Gastrocnemius medialis (tissue), 4 donors: Measurements from ENCODE around the gene UAP1. TPM values are rescaled to one million over a fixed set of nuclear protein-coding genes. Genes with fewer than 3 reads are reported as not detected.

Experiments
- ATAC-seq, 2 donors: fragments of 150-250 bp; one replicate each; pipeline ENCODE4 v1.9.1; 2016
- DNase-seq, 2 donors: peaks; one replicate each; pipeline ENCODE4 v3.0.0-alpha.2; 2019
- H3K27ac ChIP-seq, 4 donors: fragments of 200-600 bp; sonication (generic); 1 replicate in 1 of 4; 2 replicates in 3 of 4; pipeline ENCODE4 v1.5.1; 2016 to 2018; ENCODE audit warnings: mild to moderate bottlenecking in 2 of 4, moderate library complexity in 1 of 4
- H3K27me3 ChIP-seq, 3 donors: fragments of 200-600 bp; sonication (generic) in 2 of 3; 1 replicate in 1 of 3; 2 replicates in 2 of 3; pipeline versions ENCODE4 v1.5.1 to v1.6.0; 2016 to 2019; ENCODE audit warnings: mild to moderate bottlenecking in 1 of 3, moderate library complexity in 1 of 3
- H3K36me3 ChIP-seq, 2 donors: fragments of 200-600 bp; sonication (generic) in 1 of 2; one replicate each; pipeline ENCODE4 v1.5.1; 2017 to 2018
- H3K4me1 ChIP-seq, 2 donors: fragments of 200-600 bp; sonication (generic) in 1 of 2; one replicate each; pipeline ENCODE4 v1.5.1; 2016 to 2017; ENCODE audit warnings: mild to moderate bottlenecking in 2 of 2
- H3K4me3 ChIP-seq, 4 donors: fragments of 200-600 bp; sonication (generic) in 3 of 4; 1 replicate in 1 of 4; 2 replicates in 3 of 4; pipeline ENCODE4 v1.5.1; 2016 to 2019; ENCODE audit warnings: mild to moderate bottlenecking in 2 of 4
- H3K9me3 ChIP-seq, 3 donors: fragments of 200-600 bp; sonication (generic) in 2 of 3; 1 replicate in 1 of 3; 2 replicates in 2 of 3; pipeline ENCODE4 v1.5.1; 2016 to 2019
- POLR2A ChIP-seq, 2 donors: fragments of 450-650 bp; IDR thresholded peaks; one replicate each; pipeline ENCODE4 v1.6.1; 2017; ENCODE audit warnings: antibody characterized with exemption in 2 of 2, mild to moderate bottlenecking in 2 of 2, moderate library complexity in 2 of 2
- in situ Hi-C, 4 donors: fragments of 200-750 bp; cut with MboI; loops; one replicate each; pipeline versions ENCODE4 v1.15.0 to v1.8.0; 2017; ENCODE audit warnings: low sequenced_read_pairs in 4 of 4
- intact Hi-C: fragments of 100-400 bp; cut with DNase I; formaldehyde crosslinking; loops from one replicate; pipeline ENCODE4 v1.15.1; 2023; ENCODE audit warnings: low total_unique reads
- total RNA-seq, 4 donors: library from RNA; depleted of rRNA; stranded (reverse); fragments of >200 nt; gene quantifications; one replicate each; pipeline versions ENCODE4 v1.1.0 to v1.2.3, GENCODE V29; 2016
- TF ChIP-seq, protein P1 (sequence below), 5 experiments: fragments of 450-650 bp in 3 of 5; fragments of 200-600 bp in 2 of 5; sonication (generic) in 2 of 5; IDR thresholded peaks in 4 of 5; conservative IDR thresholded peaks in 1 of 5; 1 replicate in 4 of 5; 2 replicates in 1 of 5; pipeline ENCODE4 v1.5.1; 2016 to 2019; ENCODE audit warnings: antibody characterized with exemption in 5 of 5, mild to moderate bottlenecking in 3 of 5, moderate library complexity in 3 of 5

Gene UAP1
- total RNA-seq, 4 donors from 2014 or later = 29.2 to 57.3 (median 43.2) TPM

DNA sequence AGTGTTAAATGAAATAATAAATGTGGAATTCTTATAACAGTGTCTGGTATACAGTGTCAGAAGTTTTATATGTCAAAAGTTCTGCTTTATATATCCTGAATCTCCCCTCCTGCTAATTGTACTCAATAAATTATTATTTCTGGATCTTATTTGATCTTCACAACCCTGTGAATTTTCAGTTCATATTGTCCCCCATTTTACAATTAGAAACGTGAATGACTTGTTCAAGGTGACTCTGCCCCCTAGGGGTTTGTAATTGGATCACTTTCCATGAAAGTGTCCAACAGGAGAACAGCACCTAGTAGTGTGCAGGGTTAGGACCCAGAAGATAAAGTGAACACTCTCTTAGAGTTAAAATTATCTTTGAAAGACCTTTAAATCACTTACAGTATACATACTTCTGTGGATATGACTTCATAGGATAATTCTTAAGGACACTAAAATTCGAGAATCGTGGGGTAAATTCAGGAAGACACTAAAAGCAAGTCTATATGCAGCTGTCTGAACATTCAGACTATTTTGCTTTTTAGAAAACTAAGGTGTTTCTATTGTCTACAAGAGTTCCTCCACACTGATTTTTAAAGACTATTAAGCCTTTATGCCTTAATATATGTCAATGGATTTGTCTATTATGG lies 66.3 kb downstream of the UAP1 start:
- in situ Hi-C loops (no loop called here), intact Hi-C loops (no loop called here)
- H3K27me3 ChIP-seq = no peaks in the 10 kb centered on the region
- TF ChIP-seq POLR2A (IDR thresholded peaks at IDR 0.05) = no peak
- TF ChIP-seq, protein P1, sequence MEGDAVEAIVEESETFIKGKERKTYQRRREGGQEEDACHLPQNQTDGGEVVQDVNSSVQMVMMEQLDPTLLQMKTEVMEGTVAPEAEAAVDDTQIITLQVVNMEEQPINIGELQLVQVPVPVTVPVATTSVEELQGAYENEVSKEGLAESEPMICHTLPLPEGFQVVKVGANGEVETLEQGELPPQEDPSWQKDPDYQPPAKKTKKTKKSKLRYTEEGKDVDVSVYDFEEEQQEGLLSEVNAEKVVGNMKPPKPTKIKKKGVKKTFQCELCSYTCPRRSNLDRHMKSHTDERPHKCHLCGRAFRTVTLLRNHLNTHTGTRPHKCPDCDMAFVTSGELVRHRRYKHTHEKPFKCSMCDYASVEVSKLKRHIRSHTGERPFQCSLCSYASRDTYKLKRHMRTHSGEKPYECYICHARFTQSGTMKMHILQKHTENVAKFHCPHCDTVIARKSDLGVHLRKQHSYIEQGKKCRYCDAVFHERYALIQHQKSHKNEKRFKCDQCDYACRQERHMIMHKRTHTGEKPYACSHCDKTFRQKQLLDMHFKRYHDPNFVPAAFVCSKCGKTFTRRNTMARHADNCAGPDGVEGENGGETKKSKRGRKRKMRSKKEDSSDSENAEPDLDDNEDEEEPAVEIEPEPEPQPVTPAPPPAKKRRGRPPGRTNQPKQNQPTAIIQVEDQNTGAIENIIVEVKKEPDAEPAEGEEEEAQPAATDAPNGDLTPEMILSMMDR (IDR thresholded peaks at IDR 0.05 in 4 of 5, conservative IDR thresholded peaks at IDR 0.05 in 1 of 5) = peak in 2 of 5 experiments; percentile 9 to 44
- peak overlapping the region in 1 of 4 donors; percentile 24 for H3K27ac ChIP-seq
- DNase-seq (no peak), ATAC-seq (no peak)
- no peak overlapping the region for H3K4me3 ChIP-seq
- no peaks in the 10 kb centered on the region for H3K4me1 ChIP-seq
- H3K36me3 ChIP-seq = no peaks in the 10 kb centered on the region
- no peaks in the 10 kb centered on the region for H3K9me3 ChIP-seq

DNA sequence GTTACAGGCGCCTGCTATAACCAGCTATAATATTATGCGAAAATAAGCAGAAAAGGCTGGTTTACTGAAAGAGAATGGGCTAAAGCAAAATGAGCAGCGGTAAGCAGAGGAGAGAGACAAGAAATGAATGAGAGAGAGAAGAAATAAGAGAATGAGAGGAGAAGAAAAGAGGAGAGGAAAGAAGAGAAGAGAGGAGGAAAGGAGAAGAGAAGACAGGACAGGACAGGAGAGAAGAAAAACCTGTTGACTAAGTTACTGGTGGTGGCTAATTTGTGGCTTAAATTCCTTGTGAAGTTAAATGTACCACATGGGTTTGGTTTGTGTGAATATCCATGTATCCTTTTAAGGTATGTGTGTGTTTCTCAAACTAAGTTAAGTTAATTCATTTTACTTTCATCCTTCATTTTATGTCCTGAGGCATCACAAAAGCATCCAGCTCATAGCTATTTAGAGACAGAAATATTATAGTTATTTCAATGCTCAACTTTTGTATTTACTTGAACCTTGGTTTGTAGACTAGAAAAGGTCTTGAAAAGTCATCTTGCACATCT lies 67.6 kb downstream of the UAP1 start:
- no peak overlapping the region for H3K4me3 ChIP-seq
- DNase-seq (no peak), ATAC-seq (no peak)
- no peaks in the 10 kb centered on the region for H3K9me3 ChIP-seq
- in situ Hi-C loops (no loop called here), intact Hi-C loops (no loop called here)
- TF ChIP-seq POLR2A (IDR thresholded peaks at IDR 0.05) = no peak
- TF ChIP-seq, protein P1 (IDR thresholded peaks at IDR 0.05 in 4 of 5, conservative IDR thresholded peaks at IDR 0.05 in 1 of 5) = no peak
- no peaks in the 10 kb centered on the region for H3K27me3 ChIP-seq
- no peaks in the 10 kb centered on the region for H3K4me1 ChIP-seq
- H3K27ac ChIP-seq = peak overlapping the region in 1 of 4 donors; percentile 67
- no peaks in the 10 kb centered on the region for H3K36me3 ChIP-seq

DNA sequence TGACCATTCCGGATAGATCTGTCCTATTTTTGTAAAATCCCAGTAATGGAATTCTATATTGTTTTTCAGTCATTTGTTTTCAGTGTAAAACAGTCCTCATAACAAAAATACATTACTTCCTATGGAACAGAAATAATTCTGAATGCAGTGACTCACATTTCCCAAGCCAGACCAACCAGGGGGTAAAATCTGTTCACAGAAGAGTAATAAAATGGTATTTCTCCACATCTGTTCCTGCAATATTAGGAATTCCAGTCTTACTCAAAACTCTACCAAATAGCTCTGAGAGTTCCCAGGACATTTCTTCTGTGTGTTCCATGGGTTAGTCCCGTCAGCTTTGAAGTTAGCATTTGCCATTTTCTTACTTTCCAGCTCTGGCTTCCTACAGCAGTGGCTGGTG lies 68.1 kb downstream of the UAP1 start:
- Histone ChIP-seq H3K27me3 (no peaks in the 10 kb centered on the region), H3K36me3 (no peaks in the 10 kb centered on the region), H3K4me3 (no peak overlapping the region), H3K9me3 (no peaks in the 10 kb centered on the region), H3K27ac (peak overlapping the region; percentile 65 to 74 (median 68)), H3K4me1 (no peaks in the 10 kb centered on the region)
- no peak for ATAC-seq
- in situ Hi-C loops = no loop called here
- no peak for DNase-seq
- no peak for TF ChIP-seq POLR2A (IDR thresholded peaks at IDR 0.05)
- TF ChIP-seq, protein P1 (IDR thresholded peaks at IDR 0.05 in 4 of 5, conservative IDR thresholded peaks at IDR 0.05 in 1 of 5) = no peak
- intact Hi-C loops = loop anchor here (5.0 kb wide), 1 partner anchor 68 kb away; no protein-coding TSS in a partner anchor

DNA sequence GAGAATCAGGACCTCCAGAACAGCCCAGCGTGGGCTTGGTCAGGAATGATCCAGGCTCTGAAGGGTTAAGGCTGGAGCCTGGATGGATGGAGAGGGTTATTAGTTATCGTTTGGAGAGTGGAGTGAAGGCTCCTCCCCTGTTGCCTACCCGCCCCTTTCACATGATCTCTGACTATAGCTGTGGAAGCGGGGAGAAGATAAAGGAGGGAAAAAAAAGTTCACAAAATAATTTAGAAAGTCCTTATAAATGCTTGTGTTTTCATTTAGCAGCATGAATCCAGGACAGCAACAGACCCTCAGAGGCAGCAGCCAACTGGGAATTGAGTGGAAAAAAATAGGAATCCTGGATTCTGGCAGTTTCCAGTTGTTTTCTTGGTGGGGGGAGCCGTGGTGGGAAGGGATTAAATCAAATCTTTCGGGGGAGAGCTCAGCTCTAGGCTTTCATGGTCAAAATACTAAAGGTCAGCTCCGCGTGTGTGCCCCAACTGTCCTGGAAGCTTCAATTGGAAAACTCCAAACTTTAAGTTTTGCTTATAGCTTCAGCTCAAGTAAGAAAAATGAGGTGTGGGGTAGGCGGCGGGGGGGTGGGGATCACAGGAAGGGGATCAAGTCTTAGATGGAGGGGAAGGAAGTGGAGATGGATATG lies 70.1 kb downstream of the UAP1 start:
- in situ Hi-C loops (no loop called here), intact Hi-C loops (loop anchor here (5.0 kb wide), 1 partner anchor 66 kb away; no protein-coding TSS in a partner anchor)
- Histone ChIP-seq H3K4me1 (no peaks in the 10 kb centered on the region), H3K9me3 (no peaks in the 10 kb centered on the region), H3K27me3 (no peaks in the 10 kb centered on the region), H3K36me3 (no peaks in the 10 kb centered on the region), H3K27ac (peak overlapping the region; percentile 65 to 74 (median 68)), H3K4me3 (peak overlapping the region; percentile 13 to 47 (median 35))
- TF ChIP-seq POLR2A (IDR thresholded peaks at IDR 0.05) = no peak
- TF ChIP-seq, protein P1 (IDR thresholded peaks at IDR 0.05 in 4 of 5, conservative IDR thresholded peaks at IDR 0.05 in 1 of 5) = no peak
- ATAC-seq (peak in 1 of 2 donors; percentile 43), DNase-seq (no peak)
